Activated gamma-delta T cell treated with anti-CD3 and anti-CD28 coated beads, Interleukin-2, amount 50 U/mL, for 16 hours (primary cell): ENCODE measurements around the gene KIFC1.
A peak's percentile ranks its signal among the peaks of the same experiment; 100 is the strongest.

Source experiments
- DNase-seq: peaks from one replicate; pipeline ENCODE4 v3.0.0-alpha.2; 2020; ENCODE audit warnings: low read depth

KIFC1 gene

GRCh38 chr6:33426590-33427511, 35.2 kb downstream of the KIFC1 start:
- no peak for DNase-seq

- DNase-seq: no peak
Observed at GRCh38 chr6:33427585-33428223, 36.1 kb downstream of the KIFC1 start.

- no peak for DNase-seq
Observed at GRCh38 chr6:33428224-33428965, 36.8 kb downstream of the KIFC1 start.

DNA sequence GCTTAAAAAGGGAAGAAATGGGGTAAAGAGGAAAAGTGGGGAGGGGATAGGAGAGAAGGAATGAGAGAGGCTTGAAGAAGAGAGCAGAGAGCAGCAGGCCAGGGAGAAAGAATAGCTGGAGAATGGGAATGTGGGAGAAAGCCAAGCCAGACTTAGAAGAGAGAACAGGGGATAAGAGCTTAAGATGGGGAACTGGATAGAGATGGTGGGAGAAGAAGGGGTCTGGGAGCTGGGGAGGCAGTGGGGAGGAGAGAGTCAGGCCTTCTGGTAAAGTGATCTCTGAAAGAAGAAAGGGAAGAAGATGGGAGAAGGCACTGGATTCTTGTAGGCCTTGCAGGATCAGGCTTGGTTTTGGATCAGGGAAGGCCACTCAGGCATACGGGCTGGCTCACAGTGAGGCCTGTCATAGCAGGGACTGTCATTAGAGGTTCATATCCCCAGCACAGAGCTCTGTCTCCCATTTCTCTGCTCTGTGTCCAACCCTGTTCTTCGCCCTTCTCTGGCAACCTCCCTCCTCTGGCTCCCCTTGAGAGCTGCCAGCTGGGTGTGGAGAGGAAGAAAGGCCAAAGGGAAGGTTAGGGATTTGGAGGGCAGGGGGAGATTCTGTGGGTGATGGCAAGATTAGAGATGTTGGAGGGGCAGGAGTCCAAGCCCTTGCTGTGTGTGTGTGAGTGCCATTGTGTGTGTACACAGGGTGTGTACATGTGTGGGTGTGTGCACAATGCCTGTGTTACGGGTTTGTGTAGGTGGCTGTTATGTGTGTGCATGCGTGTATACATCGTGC, 37.5 kb downstream of the KIFC1 start:
- DNase-seq: no peak

GRCh38 chr6:33429750-33430052, 38.1 kb downstream of the KIFC1 start:
- DNase-seq: no peak

DNA sequence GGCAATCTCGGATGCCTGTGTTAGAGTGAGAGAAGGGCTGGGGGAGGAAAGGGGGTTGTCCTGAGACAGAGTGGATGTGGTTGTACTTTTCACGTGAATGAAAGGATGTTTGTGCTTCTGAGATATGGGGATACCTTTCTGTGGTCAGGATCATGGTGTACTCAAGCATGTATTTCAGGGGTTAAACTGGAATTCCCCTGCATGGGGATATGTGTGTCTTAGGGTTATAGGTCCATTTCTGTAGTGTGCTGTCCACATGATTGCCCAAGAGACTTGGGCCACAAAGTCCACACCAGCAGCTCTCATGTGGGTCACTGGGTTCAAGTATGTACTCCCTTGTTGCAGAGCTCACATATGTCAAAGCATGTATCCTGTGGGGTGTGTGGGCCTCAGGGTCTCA, 38.7 kb downstream of the KIFC1 start:
- no peak for DNase-seq

DNA sequence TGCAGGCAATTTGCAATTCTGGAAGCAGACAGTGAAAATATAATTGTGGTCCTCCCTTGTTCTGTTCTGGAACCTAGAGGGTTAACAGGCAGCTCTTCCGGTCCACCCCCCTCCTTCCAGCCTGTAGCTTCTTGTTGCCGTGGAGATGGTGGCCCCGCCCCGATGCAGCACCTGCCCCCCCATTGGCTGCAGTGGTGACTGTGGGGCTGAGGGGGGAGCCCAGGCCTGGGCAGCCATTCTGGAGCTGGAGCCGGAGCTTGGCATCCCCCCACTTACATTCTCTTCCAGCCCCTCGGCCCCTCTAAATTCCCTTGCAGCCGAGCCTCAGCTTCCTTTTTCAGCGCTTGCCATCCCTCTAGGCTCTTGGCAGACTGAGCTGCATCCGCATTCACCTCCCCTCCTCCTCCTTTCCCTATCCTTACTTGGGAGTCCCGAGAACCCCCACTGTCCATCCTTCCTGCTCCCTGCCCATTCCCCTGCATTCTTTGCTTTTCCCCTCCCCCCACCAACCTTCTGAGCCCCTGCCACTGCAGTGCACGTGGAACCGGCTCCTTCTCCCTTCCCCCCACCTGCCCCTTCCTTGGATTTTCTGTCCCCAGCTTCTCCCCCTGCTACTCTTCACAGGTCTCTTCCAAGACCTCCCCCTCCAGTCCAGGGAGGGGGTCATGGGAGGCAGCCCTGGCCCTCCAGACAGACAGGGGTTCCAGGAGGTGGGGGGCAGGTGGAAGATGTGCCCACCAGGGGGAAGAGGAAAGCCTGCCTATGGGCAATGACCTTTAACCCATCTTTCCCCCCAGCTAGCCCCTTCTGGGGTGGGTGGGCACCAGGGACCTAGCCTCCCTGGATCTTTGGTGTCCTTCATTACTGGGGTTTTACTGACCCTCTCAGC, 39.6 kb downstream of the KIFC1 start:
- DNase-seq: peak; percentile 77

- DNase-seq: no peak
Observed at GRCh38 chr6:33431880-33432541, 40.4 kb downstream of the KIFC1 start.

GRCh38 chr6:33432546-33432945, 40.9 kb downstream of the KIFC1 start:
- DNase-seq: no peak

DNA sequence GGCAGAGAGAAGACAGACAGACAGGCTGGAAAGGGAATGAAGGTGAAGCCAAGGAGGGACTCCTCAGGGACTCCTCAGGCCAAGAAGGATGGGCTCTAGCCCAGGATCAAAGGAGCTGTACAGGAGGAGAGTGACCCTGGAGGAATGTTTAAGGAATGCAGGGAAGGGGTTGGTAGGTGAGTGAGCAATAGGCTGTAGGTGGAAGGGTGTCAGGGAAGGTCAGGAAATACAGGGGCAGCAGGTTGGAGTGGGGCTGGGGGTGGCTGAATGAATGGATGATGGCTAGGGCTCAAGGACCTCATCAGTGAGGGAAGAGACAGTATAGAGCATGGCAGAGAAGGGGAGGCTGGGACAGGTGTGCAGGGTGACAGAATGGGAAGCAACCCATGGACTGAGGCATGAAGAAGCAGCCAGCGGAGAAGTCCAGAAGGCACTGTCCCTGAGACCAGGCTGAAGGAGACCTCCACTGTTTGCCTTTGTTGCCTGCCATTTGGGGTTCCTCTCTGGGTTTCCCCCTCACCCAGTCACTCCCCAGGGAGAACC, 41.4 kb downstream of the KIFC1 start:
- DNase-seq: no peak

GRCh38 chr6:33433544-33434191, 42.0 kb downstream of the KIFC1 start:
- no peak for DNase-seq

GRCh38 chr6:33434961-33435360, 43.3 kb downstream of the KIFC1 start:
- DNase-seq: no peak

DNA sequence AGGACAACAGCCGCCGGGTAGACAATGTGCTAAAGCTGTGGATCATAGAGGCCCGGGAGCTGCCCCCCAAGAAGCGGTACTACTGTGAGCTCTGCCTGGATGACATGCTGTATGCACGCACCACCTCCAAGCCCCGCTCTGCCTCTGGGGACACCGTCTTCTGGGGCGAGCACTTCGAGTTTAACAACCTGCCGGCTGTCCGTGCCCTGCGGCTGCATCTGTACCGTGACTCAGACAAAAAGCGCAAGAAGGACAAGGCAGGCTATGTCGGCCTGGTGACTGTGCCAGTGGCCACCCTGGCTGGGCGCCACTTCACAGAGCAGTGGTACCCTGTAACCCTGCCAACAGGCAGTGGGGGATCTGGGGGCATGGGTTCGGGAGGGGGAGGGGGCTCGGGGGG, 46.0 kb downstream of the KIFC1 start:
- DNase-seq: no peak

DNA sequence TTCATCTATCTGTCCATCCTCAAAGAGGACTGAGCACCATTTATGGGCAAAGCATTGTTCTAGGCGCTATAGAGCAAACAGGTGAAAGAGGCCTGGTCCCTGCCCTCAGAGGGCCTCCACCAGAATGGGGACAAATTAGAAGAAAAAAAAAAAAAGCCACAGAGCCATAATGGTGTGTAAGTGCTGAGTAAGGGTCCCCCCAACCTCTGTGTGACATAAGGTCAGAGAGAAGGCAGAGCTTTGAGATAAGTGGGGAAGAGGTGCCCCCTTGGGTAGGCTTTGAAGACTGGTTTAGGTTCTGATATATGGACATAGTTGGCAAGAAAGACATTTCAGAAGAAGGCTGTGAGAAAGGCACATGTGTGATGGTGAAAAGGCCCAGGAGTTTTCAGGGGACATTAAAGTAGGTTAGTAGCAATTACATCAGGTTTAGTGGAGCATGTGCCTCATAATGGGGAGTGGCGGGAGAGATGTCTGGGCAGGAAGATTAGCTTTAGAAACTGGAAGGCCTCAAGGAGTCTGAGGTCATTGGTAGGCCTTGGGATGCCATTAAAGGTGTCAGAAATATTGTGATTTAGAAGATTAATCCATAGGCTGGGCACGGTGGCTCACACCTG, 47.5 kb downstream of the KIFC1 start:
- no peak for DNase-seq

DNA sequence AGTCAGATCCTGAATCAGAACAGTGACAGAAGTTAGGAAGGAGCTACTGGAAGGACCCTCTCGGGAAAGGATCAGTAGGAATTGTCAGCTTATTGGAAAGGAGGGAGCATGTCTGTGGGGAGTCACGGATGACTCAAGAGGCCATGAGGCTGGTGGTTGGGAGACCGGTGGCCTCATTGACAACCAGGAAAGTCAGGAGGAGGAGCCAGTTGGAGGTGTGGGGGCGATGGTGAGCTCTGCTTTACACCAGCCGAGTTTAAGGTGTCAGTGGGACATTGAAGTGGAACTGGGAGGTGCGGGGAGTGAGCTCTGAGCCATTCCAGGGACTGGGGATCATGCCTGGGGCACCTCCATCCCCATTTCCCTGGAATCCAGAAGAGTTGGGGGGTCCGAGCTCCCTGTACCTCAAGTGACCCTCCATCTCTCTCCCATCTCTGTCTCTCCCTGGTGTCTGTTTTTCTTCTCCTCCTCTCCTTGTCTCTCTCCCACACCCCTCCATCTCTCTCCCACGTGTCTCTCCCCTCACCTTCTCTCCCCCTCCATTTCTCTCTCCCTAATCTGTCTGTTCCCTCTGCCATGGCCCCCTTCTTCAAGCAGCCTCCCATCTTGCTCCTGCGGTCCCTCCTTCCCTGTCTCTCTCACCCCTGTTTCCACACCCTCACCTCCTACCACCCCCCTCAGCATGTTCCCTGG, 48.5 kb downstream of the KIFC1 start:
- no peak for DNase-seq

DNA sequence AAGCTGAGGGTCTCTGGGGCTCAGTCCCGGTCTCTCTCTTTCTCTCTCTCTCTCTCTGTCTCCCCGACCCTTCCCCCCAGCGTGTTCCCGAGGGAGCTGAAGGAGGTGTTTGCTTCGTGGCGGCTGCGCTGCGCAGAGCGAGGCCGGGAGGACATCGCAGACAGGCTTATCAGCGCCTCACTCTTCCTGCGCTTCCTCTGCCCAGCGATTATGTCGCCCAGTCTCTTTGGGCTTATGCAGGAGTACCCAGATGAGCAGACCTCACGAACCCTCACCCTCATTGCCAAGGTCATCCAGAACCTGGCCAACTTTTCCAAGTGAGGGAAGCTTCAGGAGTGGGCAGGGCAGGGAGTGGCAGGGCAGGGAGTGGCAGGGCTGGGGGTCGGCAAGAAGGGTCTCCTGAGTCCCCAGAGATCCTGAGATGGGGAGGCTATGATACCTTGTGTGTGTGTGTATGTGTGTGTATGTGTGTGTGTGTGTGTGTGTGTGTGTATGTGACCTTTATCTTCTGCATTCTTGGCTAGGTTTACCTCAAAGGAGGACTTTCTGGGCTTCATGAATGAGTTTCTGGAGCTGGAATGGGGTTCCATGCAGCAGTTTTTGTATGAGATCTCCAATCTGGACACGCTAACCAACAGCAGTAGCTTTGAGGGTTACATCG, 49.2 kb downstream of the KIFC1 start:
- DNase-seq: no peak

DNA sequence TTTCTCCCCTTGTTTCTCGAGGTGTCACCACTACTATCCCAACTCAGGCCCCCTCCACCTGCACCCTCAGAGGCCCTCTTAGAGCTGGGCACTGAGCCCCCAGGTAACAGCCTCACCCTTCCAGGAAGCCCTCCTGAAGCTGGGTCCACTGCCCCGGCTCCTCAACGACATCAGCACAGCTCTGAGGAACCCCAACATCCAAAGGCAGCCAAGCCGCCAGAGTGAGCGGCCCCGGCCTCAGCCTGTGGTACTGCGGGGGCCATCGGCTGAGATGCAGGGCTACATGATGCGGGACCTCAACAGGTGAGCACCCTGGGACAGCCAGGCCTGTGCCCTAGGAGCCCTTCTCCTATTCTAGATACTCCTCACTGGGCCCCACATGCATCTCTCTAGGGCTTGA, 49.8 kb downstream of the KIFC1 start:
- no peak for DNase-seq

- DNase-seq: no peak
Observed at GRCh38 chr6:33442283-33442682, 50.7 kb downstream of the KIFC1 start.
